Stimulated activated CD8-positive, alpha-beta memory T cell treated with anti-CD3 and anti-CD28 coated beads, Interleukin-4, amount 100 ng/mL, for 24 hours (primary cell): ENCODE results near the gene PHC2.

Experiments
- DNase-seq: peaks from one replicate; pipeline ENCODE4 v3.0.0-alpha.2; 2020; ENCODE audit warnings: low read depth

PHC2 gene

DNA sequence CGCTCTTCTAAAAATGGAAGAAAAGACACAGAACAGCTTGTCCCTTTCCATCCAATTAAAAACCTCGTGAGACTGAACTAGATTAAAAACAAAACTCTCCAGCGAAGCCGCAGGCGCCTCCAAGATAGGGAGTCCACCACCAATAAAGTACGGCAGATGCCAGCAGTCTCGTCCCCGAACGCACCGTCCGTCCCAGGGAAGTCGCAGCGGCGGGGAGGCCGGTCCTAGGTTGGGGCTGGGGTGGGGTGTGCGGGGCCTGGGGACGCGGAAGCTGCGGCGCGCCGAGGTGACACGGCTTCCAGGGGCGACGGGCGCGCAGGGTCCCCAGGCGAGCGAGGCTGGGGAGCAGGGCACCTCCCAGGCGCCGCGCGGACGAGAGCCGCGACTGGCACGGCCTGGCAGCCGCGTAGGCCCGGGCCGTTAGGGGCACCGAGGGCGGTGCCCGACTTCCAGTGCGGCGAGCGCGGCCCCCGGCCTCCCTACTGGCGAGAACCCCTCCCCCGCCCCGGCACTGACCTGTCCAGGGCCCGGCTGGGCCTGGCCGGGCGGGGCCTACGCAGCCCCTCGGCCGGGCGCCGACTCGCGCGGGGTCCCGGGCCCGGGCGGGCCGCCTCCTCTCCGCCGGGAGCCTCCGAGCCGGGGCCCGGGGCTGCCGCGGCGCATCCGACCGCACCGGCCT, 81.7 kb downstream of the PHC2 start:
- peak; percentile 17 for DNase-seq

DNA sequence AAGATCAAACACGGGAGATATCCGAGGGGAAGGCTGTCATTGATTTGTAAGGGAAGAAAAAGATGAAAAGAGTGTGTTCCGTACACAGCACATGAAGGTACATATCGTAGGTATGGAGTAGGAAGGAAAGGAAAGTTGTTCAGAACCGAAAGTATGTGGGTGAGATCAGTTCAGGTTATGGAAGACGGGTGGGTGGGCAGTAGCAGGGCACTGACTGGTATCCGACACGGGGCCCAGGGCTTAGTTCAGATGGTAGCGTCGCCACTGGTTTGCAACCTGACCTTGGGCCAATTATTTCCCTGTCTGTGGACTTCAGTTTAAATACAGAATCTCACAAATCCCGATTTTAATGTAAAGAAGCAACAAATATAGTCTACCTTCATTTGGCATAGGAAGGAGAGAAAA, 82.2 kb downstream of the PHC2 start:
- DNase-seq: no peak

DNA sequence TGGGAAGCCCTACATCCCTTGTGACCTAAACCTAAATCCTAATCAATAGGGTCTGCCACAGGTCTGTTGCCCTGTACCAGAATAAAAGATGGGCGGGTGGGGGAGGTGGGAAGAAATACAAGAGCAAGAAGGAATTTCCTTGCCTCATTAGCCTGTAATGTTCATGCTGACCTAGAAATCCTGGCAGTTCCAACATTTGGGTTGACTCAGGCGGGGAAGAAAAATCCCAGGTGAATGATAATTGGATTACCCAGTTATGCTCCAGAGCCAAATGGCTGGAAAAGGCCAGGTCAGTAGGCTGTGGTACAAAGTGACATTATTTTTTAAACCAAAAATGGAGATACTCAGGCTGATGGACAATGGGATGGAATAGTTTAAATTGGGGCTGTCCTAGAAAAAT, 82.7 kb downstream of the PHC2 start:
- no peak for DNase-seq

DNA sequence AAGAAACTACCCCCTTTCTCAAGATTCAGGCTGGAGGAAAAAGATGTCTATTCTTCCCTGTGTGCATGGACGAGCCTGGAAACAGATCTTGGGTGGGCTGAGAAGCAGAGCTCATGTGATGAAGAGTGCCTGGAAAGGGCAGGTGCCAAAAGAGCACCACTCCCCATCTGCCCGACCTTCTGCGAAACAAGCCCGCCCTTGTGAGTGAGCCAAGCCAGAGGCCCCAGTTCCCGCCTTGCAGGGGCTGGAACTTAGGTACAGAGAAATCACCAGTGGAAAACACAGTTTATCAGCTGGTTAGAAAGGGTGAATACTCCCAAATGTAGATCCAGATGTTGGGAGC, 83.3 kb downstream of the PHC2 start:
- no peak for DNase-seq

DNA sequence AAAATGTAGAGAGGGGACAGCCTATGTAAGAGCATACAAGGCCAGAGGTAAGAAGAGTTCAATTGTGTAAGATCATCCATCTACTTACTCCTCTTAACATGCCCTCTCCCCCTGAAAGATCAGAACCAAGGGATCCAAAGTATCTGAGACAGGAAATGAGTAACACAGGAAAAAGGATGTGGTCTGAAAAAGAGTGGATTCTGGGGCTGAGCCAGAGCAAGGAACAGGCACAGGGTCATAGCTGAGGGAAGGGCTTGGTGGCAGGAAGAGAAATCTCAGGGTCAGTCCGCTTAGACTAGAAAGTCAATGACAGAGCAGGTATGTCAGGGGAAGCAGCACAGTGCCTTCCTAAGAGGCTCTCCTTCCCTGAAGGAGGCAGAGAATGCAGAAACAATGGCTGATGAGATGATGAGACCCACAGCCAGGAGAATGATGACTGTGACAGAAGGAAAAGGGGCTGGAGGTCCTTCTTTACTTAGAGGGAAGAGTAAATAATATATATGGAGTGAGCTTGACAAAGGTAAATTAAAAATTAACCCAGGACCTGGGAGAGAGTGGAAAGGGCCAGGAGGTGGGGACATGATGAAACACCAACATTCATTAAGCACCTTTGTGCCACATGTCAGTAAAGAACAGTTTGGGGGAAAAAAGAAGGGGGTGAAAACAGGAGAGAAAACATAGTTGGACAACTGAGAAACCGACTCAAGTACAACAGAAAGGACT, 83.8 kb downstream of the PHC2 start:
- DNase-seq: no peak

DNA sequence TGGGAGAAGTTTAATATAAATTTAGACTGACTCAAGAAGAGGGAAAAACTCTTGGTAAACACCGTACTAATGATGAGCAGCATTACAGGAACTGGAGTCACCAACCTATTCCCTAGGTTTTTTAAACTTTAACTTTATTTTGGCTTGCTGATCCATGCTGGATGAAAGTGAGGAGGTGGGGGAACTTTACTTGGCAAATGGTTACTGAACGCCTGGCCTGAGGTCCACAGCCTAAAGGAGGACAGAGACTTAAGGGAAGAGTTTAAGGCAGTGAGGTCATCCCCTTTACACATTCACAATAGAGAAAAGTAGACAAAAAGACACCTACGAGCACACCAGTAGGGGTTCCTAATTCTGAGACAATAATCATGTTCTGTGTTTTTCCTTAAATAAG, 84.4 kb downstream of the PHC2 start:
- DNase-seq: no peak

DNA sequence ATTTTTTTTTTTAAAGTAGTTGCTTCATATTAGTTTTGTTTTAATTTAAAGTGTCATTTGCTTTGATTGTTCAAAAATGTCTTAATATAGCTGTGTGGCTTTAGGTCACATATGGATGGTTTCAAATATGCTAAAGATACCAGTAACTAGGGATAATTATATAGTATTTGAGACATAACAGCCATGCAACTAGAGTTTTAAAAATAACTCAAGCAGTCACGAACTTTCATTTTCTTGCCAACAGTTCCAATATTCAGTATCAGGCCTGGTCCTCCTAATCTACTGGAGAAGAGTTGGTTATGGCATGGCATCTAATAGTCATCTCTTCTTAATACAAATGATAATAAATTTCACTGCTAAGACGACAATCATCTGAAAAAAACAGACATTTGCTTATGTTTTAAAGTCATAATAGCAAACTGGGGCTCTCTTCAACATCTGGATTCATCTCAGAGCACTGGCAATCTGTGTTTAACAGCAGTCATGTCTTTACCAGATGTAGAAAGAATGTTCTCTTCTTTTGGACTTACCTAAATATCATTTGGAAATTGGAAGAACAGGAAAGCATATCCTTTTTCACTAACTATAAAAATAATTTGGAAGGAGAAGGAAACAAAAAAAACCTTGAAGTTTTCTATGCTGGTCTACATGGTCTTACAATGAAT, 85.9 kb downstream of the PHC2 start:
- DNase-seq: no peak

DNA sequence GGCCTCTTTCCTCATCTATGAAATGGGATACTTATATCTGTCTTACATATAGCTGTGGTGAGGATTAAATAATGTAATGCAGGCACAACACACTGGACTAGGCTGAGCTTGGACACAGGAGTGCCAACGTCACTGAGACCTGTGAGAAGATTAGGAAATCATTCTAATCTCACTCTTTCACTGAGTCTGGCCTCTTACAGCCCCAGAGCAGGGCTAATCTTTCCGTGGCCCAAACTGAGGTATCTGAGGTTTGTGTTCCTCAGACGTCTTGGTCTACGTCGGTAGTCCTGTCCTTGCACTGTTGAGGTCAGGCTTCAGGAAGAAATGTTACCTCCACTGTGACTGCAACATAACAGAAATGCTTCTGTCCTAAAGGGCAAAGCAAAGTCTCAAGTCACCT, 87.4 kb downstream of the PHC2 start:
- DNase-seq: no peak

DNA sequence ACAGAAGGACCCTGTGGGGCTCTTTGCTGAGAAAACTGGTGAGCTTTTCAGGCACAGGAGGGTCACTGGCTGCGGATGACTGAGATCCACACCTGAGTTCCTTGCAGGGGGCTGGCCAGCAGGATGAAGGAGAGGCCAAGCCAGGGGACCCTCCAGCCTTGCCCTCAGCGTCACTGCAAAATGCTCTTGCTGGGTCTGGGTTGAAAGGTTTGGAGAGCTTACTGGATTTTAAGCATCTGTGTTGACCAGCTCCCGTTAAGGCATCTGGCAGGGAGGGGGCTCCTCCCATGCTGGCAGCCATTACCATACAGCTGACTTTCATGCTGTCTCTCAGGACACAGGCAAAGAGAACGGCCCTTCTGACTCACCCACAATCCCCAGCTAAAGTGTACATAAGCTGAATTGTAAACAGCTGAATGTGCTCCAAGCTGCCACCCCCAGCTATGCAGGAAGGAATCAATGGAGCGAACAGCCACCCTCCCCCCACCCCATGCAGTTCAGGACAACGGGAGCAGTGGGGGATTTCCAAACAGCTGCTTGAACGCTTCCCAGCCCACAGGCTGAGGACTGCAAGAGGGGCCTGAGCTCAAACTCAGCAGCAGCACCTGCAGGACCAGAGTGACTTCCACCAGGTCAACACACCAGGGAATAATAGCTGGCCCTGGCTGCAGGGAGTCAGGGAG, 88.7 kb downstream of the PHC2 start:
- DNase-seq: no peak

DNA sequence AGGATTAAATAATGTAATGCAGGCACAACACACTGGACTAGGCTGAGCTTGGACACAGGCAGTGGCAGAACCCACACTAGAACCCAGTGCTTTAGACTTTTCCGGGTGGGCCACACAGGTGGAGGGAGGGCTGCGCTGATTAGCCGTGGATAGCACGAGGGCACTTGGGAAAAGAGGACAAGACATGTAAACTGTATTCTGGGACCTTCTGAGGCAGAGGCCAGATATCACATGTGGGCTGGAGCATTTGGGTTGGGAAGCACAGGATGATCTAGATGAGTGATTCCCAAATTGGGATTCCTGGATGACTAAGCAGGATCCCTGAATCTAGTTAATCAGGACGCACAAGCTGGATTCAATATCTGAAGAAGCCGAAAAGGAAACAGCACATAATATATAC, 89.7 kb downstream of the PHC2 start:
- DNase-seq: no peak

DNA sequence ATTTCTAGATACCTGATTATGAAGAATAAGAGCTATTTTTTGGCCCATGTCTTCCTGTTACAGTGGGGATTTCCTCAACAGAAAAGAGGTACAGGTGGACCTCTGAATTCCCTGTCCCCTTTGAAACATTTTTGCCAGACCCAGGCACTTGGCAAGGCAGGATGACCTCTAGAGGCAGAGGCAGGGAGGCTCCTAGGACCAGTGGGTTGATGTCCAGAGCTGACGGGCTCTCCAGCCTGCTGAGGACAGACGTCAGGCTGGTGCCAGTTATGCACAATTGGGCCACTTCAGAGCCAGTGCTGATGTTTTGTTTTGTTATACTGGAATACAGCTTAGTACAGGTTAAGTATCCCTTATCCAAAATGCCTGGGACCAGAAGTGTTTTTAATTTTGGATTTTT, 91.5 kb downstream of the PHC2 start:
- DNase-seq: no peak

DNA sequence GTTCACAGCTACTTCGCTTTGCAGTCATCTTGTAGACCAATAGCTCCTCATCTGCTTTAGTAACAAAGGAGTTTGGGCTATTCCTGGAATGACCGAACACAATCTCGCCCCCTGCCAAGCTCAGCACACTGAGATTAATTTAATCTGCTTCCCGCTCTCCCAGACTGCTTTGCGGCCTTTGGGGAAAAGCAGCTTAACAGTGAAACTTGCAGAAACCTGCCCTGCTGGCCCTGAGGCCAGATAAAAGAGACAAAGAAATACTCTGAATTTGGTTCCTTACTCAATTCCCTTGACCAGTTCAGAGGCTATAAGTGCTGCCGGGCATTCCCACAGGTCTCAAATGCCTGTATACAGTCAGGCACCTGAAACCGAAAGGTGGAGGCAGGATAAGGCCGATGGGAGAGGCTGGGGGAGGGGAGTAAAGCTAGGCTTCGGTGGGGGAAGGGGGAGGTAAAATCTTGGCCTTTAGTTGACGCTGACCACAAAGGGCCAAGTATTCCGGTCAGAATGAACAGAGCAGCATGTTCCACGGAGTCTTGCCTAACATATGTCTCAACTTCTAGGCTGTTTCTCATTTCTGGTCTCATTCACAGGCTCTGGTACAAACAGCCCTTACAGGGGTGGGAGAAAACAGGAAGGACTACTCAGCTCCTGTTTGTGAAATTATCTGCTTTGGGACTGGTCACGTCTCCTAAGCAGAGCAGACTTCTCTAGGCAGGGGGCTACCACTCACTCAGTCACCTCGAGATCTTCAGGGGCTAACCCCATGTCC, 92.3 kb downstream of the PHC2 start:
- DNase-seq: no peak

DNA sequence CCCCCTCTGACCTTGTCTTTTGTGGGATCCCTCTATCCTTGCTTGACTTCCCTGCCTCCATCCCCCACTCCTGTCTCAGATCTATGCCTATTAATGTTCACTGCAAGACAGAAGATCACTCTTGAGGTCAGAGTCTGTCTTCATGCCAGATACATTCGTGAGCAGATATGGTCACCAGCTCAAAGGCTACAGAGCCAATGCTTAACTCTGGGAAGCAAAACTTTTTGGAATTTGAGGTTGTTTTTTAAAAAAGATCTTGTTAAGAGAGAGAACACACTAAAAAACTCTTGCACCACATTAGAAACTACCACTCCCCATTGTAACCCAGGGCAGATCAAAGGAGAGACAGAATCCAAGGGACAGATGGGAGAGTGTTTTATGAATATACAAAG, 92.9 kb downstream of the PHC2 start:
- DNase-seq: no peak

DNA sequence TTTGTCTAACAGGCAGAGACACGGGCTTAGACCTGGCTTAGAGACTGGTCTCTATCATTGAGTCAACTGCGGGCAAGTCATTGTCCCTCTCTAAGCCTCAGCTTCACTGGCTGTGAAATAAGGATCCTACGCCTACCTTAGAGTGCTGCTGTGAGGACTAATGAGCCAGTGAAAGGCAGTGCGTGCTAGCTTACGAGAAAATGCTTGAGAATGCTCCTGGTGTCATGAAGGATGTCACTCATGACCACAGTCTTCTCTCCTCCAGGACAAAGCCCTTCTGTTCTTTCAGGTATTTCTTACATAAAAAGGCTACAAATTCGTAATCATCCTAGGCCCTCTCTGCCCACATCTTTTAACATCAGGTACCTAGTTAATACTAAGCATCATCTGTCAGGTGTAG, 93.5 kb downstream of the PHC2 start:
- DNase-seq: no peak

DNA sequence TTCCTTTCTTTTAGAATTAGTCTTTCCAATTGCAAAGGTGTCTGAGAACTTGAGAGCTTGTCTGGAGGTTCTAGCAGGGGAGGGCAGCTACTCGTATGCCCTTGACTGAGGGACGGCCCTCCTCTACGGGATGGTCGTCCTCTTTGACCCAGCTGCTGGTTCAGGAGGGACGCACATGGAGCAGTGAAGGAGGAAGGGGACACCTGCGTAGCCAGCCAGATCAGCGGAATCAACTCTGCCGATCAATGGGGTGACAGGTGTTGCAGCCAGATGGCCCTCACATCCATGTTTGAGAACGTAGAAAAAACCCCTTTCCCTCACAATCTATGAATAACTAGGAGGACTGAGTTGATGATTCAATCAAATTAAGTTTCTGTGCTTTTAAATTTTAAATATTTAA, 94.3 kb downstream of the PHC2 start:
- DNase-seq: no peak

DNA sequence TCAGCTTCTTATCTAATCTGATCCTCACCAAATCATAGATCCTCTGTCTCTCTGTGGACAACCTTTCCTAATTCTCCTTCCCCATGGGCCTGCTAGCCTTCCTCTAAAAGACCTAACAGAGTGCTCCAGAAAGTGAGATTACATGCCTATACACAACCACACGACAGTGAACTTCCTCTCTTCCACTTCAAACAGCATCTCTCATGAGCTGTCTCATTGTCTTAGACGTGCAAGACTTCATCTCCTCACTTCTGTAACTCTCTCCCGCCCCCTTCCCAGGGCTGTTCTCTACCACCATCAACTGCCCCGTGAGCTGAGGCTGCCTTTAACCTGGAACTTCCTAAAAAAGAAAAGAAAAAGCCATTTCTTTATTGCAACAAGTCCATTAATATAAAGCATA, 95.9 kb downstream of the PHC2 start:
- no peak for DNase-seq

DNA sequence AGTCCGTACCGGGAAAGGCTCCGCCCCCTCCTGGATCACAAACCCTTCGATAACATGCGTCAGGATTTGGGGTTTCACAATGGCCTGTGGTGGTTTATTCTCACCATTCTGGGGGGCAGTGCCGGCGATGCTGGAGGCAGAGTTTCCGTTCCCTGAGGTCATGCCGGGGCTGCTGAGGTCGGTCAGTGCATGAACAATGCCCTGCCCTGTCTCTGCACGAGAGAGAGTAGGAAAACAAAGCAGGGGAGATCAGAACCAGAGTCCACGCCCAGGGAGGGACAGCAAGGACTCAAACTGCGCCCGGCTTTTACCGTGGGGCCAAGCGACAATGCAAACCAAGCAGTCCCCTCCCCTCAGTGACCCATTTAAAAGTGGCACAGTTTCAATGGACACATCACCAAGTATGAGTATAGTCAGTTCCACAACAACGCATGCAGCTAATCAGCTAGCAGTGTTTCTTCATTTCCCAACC, 96.8 kb downstream of the PHC2 start:
- no peak for DNase-seq

DNA sequence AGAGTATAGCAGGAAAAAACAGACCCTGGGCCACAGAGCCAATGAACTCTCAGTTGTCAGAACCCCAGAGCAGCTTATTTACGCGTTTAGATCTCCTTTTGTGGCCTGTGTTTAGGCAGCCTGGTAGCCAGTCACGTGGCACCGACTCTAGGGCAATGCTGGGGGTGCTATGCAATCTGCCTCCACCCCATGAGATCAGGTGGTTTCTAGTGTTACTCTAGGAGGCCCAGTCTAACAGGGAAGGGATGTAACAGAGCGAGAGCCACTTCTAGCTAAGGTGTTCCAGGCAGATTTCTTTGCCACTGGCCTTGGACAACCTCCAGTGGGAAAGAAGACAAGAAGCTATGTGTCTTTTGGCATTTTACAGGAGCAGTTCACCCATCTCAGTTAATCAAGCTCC, 98.0 kb downstream of the PHC2 start:
- no peak for DNase-seq

DNA sequence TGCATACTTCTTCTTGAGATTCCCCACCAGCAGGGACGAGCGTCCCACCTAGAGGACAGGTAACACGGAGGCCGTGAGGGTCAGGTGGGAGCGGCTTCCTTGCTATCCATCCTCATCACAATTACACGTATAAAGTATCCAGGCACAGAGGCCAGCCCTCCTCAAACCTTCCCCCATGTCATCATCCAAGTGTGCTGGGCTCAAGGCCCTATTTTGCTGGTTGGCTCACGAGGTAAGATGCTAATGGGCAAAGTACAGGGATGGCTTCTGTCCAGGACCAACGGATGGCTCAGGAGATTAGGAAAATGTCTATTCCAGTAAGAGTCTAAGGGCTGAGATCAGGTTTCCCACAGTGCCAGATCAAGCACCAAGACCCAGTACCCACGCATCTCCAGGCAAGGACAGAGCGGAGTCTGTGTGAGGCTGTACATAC, 98.5 kb downstream of the PHC2 start:
- no peak for DNase-seq

DNA sequence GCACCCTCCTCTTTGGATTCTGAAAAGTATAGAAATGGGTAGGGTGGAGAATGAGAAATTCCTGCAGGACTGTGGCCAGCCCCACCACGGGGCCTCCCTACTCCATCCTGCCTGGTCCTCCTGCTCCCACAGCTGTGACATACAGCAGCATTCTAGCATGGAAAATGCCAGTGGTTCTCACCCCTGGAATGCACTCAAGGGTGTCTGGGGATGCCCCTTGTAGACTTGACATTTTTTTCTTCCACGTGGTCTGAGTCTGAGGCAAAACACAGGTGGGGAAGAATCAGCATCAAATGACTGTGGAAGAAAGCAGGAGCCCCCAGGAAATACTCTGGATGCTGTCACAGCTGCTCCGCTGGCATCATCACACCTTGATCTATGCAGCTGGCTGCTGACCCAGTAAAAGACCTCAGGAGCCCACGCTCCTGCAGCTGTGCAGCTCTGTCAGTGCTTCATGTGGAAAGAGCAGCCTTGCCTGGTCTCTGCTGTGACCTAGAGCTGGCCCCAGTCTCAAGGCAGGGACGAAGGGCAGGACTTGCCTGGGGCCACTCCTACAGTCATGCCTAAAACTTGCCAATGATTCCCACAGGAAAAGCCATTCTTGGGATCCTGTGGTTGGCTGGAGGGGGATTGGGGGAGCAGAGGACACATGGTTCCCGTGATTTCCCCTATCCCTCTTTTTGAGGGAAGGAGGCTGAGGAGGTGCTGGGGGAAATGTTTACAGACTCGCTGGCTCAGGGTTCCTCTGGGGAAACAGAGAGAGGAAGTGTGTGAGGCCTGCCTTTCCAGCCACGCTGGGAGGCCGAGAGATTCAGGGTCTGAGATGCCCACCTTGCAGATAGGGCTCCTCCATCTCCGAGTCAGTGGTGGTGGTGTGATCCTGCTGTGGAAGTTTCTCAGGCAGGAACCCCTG, 99.2 kb downstream of the PHC2 start:
- DNase-seq: no peak

DNA sequence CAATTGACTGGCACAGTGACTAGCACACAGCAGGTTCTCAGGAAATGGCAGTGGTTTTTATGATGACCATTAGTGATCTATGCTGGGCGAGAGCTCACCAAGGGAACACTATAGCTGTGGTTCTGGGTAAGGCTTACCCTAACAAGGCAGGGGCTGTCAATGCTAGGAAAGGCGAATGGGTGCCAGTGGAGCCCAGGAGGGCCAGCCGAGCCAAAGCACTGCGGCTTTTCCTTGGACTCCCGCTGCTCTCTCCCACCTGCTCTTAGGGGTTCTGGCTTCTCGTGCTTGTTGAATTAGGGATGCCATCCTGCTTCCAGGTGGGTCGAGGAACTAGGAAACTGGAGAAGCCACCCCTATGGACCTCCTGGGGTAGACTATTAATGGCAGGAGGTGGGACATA, 100.0 kb downstream of the PHC2 start:
- DNase-seq: no peak
